ENCODE data around the gene HTRA3. TPM values are rescaled to one million over a fixed set of nuclear protein-coding genes. Genes with fewer than 3 reads are reported as not detected.

The HTRA3 gene
- total and polyA plus RNA-seq, 2 of the 8 experiments (the other 6 are each of a cell fraction or from before 2014, with no cell fraction given): 3.2 to 5.8 TPM

- H2AFZ ChIP-seq (ENCODE audit: low read length): no peak overlapping the region
- H2BK12ac ChIP-seq (ENCODE audit: low read depth, low read length): no peak overlapping the region
- no peak overlapping the region for H4K5ac ChIP-seq (ENCODE audit: insufficient read length, low read depth, low read length)
- TF ChIP-seq CHD1 (IDR thresholded peaks at IDR 0.05; ENCODE audit: low read depth, low read length) (no peak), BACH1 (IDR thresholded peaks at IDR 0.05; ENCODE audit: low read length) (no peak), CEBPB (IDR thresholded peaks at IDR 0.05; ENCODE audit: low read depth, low read length) (no peak), KDM1A (IDR thresholded peaks at IDR 0.05; ENCODE audit: borderline replicate concordance, low read length) (no peak), ATF3 (IDR thresholded peaks at IDR 0.05; ENCODE audit: insufficient read depth, low read depth, low read length) (no peak), RXRA (IDR thresholded peaks at IDR 0.05; ENCODE audit: insufficient read depth, low read depth, low read length) (no peak), BRCA1 (IDR thresholded peaks at IDR 0.05; ENCODE audit: low read depth, low read length) (no peak)
- H3K4me3 ChIP-seq (ENCODE audit: extremely low read depth in 1 of 4, insufficient read depth in 2 of 4, low read depth in 3 of 4, low read length in 4 of 4): no peak overlapping the region
- 84 to 100% methylated on average over 2 to 14 of the region's 14 CpGs for WGBS, 2 experiments (ENCODE audit: extremely low coverage in 1 of 2, insufficient coverage in 1 of 2, insufficient read length in 1 of 2, insufficient replicate concordance in 2 of 2, low coverage in 1 of 2, low lambda C conversion rate in 2 of 2, missing lambda C conversion rate in 1 of 2)
- H3K27ac ChIP-seq (ENCODE audit: low read depth, low read length): no peak overlapping the region
- no peaks in the 10 kb centered on the region for H3K79me1 ChIP-seq (ENCODE audit: low read depth, low read length)
- H3K4me2 ChIP-seq (ENCODE audit: insufficient read depth in 1 of 2, low read depth in 2 of 2, low read length in 2 of 2): no peak overlapping the region
- no peaks in the 10 kb centered on the region for H3K36me3 ChIP-seq (ENCODE audit: control insufficient read depth in 2 of 4, insufficient read depth in 4 of 4, low read length in 3 of 4)
- H3K79me2 ChIP-seq (ENCODE audit: control insufficient read depth in 1 of 2, insufficient read depth in 2 of 2, low read length in 2 of 2): no peaks in the 10 kb centered on the region
- H3K9me3 ChIP-seq (ENCODE audit: insufficient read depth in 2 of 2, low read depth in 1 of 2, low read length in 1 of 2): no peaks in the 10 kb centered on the region
- H3K14ac ChIP-seq (ENCODE audit: insufficient read length): no peak overlapping the region
- H4K8ac ChIP-seq (ENCODE audit: extremely low read depth, insufficient read depth, low read length): peak overlapping the region; percentile 22; the same call in 1 of the 2 replicates
- no peak overlapping the region for H2BK15ac ChIP-seq (ENCODE audit: low read length)
- no peaks in the 10 kb centered on the region for H3K27me3 ChIP-seq (replicated peaks in 1 of 4; ENCODE audit: control insufficient read depth in 3 of 4, extremely low read depth in 1 of 4, insufficient read depth in 3 of 4, low read length in 3 of 4)
- no peak overlapping the region for H2BK20ac ChIP-seq (ENCODE audit: low read length)
- CTCF ChIA-PET (ENCODE audit: partially characterized antibody): interaction anchor here (0.5 to 3.7 kb wide), 7 partner anchors 16 to 439 kb away, joined by 3 to 14 read pairs (median 5); no protein-coding TSS in a partner anchor
- H2BK120ac ChIP-seq (replicated peaks; ENCODE audit: low read depth, low read length): no peak overlapping the region
- no peak overlapping the region for H2AK5ac ChIP-seq (ENCODE audit: low read depth, low read length)
- POLR2A ChIA-PET (ENCODE audit: partially characterized antibody): no interaction called here
- no peak overlapping the region for H3K9ac ChIP-seq (replicated peaks in 1 of 4; ENCODE audit: extremely low read depth in 1 of 4, low read depth in 3 of 4, low read length in 3 of 4)
- no peak for DNase-seq (ENCODE audit: low read depth in 1 of 2, low spot score in 2 of 2)
- H3K23ac ChIP-seq (ENCODE audit: insufficient read length): no peak overlapping the region
- H4K20me1 ChIP-seq (replicated peaks in 1 of 2; ENCODE audit: control insufficient read depth in 1 of 2, insufficient read depth in 2 of 2, low read length in 2 of 2): peaks cover 0 to 1% of the 10 kb centered on the region in 2 experiments
- no peak overlapping the region for H3K56ac ChIP-seq (replicated peaks; ENCODE audit: insufficient read length, low read depth, low read length)
- H3K4me1 ChIP-seq (replicated peaks in 1 of 4; ENCODE audit: control insufficient read depth in 3 of 4, insufficient read depth in 4 of 4, low read length in 3 of 4): no peaks in the 10 kb centered on the region
- H3K18ac ChIP-seq (ENCODE audit: extremely low read depth, low read length): no peak overlapping the region
- H4K91ac ChIP-seq (replicated peaks; ENCODE audit: insufficient read length, low read length): no peak overlapping the region
- H3K4ac ChIP-seq (replicated peaks; ENCODE audit: insufficient read length, low read depth, low read length): no peak overlapping the region
- no peaks in the 10 kb centered on the region for H3K23me2 ChIP-seq (ENCODE audit: low read depth, low read length)
- H2BK5ac ChIP-seq (ENCODE audit: low read depth, low read length): no peak overlapping the region
- no peak for FAIRE-seq
These were observed 13.2 kb downstream of the HTRA3 start for GRCh38 chr4:8282742-8283141.

Measured in H1 (cell line).